Neural progenitor cell (in vitro differentiated cells): ENCODE results near the gene TMEM87B.

Experiments
- EZH2 ChIP-seq: fragments of 200-600 bp; sonication (generic); IDR thresholded peaks from 2 replicates; pipeline ENCODE4 v1.6.1; 2017; ENCODE audit warnings: antibody characterized with exemption, mild to moderate bottlenecking, moderate library complexity
- EZH2phosphoT487 ChIP-seq: fragments of 200-600 bp; sonication (generic); IDR thresholded peaks from 2 replicates; pipeline ENCODE4 v1.6.1; 2017; ENCODE audit warnings: antibody characterized with exemption
- TF ChIP-seq, protein P1 (sequence below): fragments of 200-600 bp; sonication (generic); IDR thresholded peaks from 2 replicates; pipeline ENCODE4 v1.5.1; 2017; ENCODE audit warnings: antibody characterized with exemption, mild to moderate bottlenecking

DNA sequence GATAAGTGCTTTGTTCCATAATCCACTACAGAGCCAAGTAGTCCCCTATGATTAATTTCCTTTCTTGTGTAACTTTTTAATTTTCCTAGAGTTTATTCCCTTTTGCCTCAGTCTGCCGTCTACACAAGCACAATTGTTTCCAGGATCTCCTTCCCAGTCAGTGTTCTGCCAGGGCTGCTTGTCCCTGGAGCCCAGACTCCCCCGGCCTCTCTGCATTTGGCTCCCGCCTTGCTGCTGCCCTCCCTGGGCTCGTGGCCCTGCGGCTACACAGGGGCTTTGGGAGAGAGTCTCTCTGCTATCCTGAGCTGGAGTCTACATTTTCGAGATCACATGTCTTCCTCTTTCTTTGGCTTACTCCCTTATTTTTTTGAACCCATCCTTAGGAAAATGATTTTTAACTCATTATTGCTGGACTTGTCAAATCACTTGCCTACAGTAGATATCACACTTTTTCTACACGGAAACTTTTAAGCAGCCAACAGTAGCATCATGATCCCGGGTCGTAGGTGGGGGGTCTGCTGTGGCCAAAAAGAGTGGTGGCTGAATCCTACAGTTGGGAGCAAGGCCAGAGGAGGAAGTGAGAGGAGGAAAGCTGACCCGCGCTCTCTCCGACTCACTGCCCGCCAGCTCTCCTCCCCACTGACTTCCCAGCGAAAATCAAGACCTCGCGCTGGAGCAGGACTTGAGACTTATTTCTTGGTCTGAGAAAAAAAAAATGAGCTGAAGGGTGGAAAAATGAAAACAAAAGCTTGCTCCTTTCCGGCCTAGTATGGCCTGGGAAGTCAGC lies 92.5 kb downstream of the TMEM87B start:
- TF ChIP-seq, protein P1, sequence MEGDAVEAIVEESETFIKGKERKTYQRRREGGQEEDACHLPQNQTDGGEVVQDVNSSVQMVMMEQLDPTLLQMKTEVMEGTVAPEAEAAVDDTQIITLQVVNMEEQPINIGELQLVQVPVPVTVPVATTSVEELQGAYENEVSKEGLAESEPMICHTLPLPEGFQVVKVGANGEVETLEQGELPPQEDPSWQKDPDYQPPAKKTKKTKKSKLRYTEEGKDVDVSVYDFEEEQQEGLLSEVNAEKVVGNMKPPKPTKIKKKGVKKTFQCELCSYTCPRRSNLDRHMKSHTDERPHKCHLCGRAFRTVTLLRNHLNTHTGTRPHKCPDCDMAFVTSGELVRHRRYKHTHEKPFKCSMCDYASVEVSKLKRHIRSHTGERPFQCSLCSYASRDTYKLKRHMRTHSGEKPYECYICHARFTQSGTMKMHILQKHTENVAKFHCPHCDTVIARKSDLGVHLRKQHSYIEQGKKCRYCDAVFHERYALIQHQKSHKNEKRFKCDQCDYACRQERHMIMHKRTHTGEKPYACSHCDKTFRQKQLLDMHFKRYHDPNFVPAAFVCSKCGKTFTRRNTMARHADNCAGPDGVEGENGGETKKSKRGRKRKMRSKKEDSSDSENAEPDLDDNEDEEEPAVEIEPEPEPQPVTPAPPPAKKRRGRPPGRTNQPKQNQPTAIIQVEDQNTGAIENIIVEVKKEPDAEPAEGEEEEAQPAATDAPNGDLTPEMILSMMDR, result no peak
- TF ChIP-seq EZH2phosphoT487 (no peak), EZH2 (no peak)
